Raji (cell line): ENCODE results near the gene SNAPC3.
A peak's percentile ranks its signal among the peaks of the same experiment; 100 is the strongest.

Experiments
- POLR2A ChIP-seq: IDR thresholded peaks from 2 replicates; pipeline ENCODE4 v1.6.1; 2011; ENCODE audit warnings: low read depth, low read length, control low read depth; ENCODE audit not compliant: insufficient read depth

SNAPC3 gene

GRCh38 chr9:15422372-15423230, at the start of gene SNAPC3:
SNAPC3 (plus strand) TSS chr9:15422876; CDS start chr9:15422880, 4 bp downstream.
- peak; percentile 77 for TF ChIP-seq POLR2A

DNA sequence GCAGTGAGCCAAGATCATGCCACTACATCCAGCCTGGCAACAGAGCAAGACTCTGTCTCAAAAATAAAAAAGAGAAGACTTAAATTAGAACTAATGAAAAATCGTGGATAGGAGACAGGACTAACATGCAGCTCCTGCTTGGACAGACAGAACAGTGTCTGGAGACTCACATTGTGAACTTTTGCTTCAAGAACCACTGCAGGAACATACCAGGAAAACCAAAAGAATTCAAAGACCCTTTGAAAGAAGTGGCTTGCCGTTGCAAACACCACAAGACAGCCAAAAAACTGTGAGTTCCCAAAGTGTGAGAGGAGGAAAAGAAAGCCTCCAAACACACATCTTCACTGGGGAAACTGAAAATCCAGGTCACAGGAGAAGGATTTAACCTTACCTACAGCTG, 48.8 kb upstream of the SNAPC3 start:
- TF ChIP-seq POLR2A = no peak

- TF ChIP-seq POLR2A = no peak
These were observed 48.4 kb upstream of the SNAPC3 start for GRCh38 chr9:15374310-15374709.

DNA sequence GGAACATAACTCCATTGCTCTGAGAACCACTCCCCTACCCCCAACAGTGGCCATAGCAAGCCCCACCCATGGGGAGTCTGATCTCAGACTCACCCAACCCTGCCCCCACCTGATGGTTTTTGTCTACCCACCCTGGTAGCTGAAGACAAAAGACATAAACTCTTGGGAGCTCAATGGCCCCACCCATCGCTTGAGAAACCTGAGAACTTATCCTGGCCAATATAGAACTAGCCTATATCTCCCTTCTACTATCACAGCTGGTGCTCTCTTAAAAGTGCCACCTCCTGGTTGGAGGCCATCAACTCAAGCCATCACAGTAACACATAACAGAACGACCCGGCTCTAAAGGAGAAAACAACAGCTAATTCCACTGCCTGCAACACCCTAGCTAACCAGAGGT, 47.9 kb upstream of the SNAPC3 start:
- TF ChIP-seq POLR2A = no peak

DNA sequence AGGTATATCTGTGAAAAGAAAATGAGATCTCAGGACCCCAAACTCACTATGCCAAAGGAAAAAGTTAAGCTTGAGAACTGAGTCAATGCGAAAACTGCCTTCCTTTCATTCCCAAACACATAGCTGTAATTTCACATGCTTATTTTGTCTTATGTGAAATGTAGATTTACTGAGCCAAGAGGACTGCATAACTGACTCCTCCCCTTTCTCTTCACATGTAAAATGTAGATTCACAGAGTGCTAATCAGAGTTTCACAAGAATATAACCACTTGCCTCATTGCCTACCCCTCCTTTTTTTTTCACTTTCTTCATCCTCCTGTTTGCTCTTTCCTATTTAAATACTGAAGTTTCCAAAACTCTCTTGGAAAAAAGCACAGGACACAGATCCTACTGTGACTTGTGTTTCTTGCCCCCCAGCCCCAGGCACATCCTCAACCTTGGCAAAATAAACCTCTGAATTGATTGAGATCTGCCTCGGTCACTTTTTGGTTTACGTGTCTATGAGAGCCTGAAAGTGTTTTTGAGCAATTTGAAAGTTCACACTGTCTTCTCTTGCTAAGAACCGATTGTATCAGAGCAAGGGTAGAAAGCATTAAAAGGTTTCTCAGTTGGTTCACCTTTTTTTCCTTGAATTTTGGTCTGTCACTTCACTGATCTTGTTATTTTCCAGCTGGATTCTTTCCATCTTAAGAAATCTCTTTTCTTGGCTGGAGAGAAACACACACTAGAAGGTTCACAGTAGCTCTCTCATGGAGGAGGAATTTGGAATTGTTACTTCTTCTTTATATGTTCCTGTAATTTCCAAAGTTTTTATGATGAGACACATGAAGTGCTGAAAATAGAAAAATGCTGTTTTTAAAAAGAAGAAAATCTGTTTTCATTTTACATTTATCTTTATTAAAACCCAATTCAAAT, 44.8 kb upstream of the SNAPC3 start:
- TF ChIP-seq POLR2A = no peak

- TF ChIP-seq POLR2A = no peak
These were observed 41.2 kb upstream of the SNAPC3 start for GRCh38 chr9:15381491-15381890.

DNA sequence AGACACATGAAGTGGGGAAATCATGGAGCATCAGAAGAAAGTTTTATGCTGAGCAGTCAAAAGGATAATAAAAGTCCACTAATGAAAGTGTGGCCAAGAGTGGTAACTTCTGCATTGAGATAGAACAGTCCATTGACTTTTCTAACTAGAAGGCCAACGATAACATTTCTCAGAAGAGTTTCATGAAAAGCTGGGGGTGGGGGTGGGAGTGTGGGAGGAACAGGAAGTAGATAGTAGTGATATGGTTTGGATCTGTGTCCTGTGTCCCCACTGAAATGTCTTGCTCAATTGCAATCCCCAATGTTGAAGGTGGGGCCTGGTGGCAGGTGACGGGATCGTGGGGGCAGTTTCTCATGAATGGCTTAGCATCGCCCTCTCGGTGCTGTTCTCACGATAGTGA, 36.2 kb upstream of the SNAPC3 start:
- no peak for TF ChIP-seq POLR2A

DNA sequence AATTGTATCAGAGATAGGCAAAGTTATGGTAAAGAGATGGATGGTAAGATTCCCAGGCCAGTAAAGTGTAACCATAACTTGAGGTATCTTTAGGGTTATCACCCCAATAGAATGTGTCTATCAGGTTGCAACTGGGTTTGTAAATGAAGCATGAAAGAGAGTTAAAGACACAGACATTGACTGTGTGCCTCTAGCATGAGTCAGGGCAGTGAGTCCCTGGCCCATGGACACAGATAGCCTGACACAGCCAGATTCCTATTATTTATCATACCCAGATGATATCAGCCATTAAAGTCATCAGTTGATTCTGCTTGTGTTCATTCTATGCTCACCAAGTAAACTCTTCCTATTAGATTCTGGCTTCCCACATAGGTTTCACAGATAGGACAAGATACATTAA, 33.5 kb upstream of the SNAPC3 start:
- no peak for TF ChIP-seq POLR2A

- no peak for TF ChIP-seq POLR2A
These were observed 33.0 kb upstream of the SNAPC3 start for GRCh38 chr9:15389631-15390030.

- no peak for TF ChIP-seq POLR2A
These were observed 32.5 kb upstream of the SNAPC3 start for GRCh38 chr9:15390201-15390600.

- TF ChIP-seq POLR2A = no peak
These were observed 30.3 kb upstream of the SNAPC3 start for GRCh38 chr9:15392363-15392762.

GRCh38 chr9:15400281-15400941, 22.3 kb upstream of the SNAPC3 start:
- no peak for TF ChIP-seq POLR2A

GRCh38 chr9:15401266-15401665, 21.4 kb upstream of the SNAPC3 start:
- no peak for TF ChIP-seq POLR2A

DNA sequence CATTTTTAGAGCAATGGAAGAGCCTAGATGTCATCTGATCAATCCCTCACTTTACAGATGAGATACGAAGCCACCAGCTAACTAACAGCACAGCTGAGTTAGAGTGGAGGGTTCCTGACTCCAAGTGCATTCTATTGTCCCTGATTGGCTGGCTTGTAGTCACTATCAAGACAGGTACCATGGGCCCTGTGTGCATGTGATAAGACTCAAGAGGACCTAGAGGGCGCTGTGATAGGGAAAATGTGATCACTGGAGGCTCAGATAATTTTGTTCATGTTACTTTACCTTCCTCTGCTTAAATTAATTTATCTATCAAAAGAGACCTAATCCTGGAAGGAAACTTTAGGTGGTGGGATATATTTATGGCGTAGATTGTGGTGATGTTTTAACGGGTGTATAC, 19.5 kb upstream of the SNAPC3 start:
- no peak for TF ChIP-seq POLR2A

DNA sequence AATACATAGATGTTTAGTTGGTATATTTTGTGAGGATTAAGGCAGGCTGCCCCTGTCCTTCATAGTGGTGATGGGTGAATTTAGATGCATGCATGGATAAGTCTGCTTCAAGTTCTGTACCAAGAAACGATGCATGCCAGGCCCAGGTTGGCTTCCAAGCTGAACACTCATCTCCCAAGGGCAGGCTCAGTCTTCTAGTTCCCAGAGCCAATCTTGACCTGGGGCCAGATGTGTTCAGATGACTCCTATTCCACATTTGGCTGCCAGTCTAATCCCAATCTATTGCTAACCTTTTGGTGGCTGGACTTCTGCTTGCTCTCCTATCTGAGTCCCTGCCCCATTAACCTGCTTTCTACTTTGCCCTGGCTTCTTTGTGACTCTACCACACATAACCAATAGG, 18.5 kb upstream of the SNAPC3 start:
- TF ChIP-seq POLR2A = no peak
